Heart left ventricle (tissue), 16 donors: ENCODE data around the gene NXPE2. TPM values are rescaled to one million over a fixed set of nuclear protein-coding genes. Genes with fewer than 3 reads are reported as not detected.

Experiments used
- ATAC-seq, 4 donors: fragments of 200-7000 bp; cut with Tn5 transposase; one replicate each; pipeline ENCODE4 v1.9.1; 2020 to 2022; ENCODE audit warnings: moderate library complexity in 4 of 4, mild to moderate bottlenecking in 3 of 4, moderate number of reproducible peaks in 1 of 4
- DNase-seq, 5 donors: peaks; one replicate each; pipeline ENCODE4 v3.0.0-alpha.2; 2020
- H3K27ac ChIP-seq, 12 donors: fragments of 200-600 bp; sonication (generic) in 4 of 12; one replicate each; pipeline versions ENCODE4 v1.5.0 to v1.8.0; 2016 to 2022; ENCODE audit warnings: mild to moderate bottlenecking in 2 of 12
- H3K27me3 ChIP-seq, 9 donors: fragments of 200-600 bp; sonication (generic) in 2 of 9; one replicate each; pipeline versions ENCODE4 v1.5.1 to v1.8.0; 2016 to 2022; ENCODE audit warnings: mild to moderate bottlenecking in 3 of 9
- H3K36me3 ChIP-seq, 9 donors: fragments of 200-600 bp; sonication (generic) in 2 of 9; one replicate each; pipeline versions ENCODE4 v1.5.0 to v1.8.0; 2018 to 2022; ENCODE audit warnings: mild to moderate bottlenecking in 2 of 9
- H3K4me1 ChIP-seq, 12 donors: fragments of 200-600 bp; sonication (generic) in 4 of 12; one replicate each; pipeline versions ENCODE4 v1.5.0 to v1.8.0; 2016 to 2022; ENCODE audit warnings: mild to moderate bottlenecking in 3 of 12
- H3K4me3 ChIP-seq, 12 donors: fragments of 200-600 bp; sonication (generic) in 4 of 12; one replicate each; pipeline versions ENCODE4 v1.5.0 to v1.8.0; 2017 to 2022; ENCODE audit warnings: mild to moderate bottlenecking in 9 of 12, moderate library complexity in 4 of 12
- H3K9me3 ChIP-seq, 12 donors: fragments of 200-600 bp; sonication (generic) in 4 of 12; one replicate each; pipeline versions ENCODE4 v1.5.0 to v1.8.0; 2016 to 2022; ENCODE audit warnings: mild to moderate bottlenecking in 1 of 12
- POLR2A ChIP-seq, 2 donors: fragments of 450-650 bp; IDR thresholded peaks; one replicate each; pipeline ENCODE4 v1.6.1; 2017; ENCODE audit warnings: antibody characterized with exemption in 2 of 2, mild to moderate bottlenecking in 2 of 2, moderate library complexity in 2 of 2
- WGBS, 4 donors: extraction: QIAGEN DNeasy Blood & Tissue Kit in 2 of 4; methylation state at CpG; one replicate each; pipeline versions ENCODE4 v1.1.5 to v1.1.7; 2013 to 2018; 5-methylcytosine and 5-hydroxymethylcytosine counted together
- intact Hi-C, 10 donors: fragments of 100-400 bp; cut with DNase I; formaldehyde crosslinking; loops; one replicate each; pipeline versions ENCODE4 v1.11.1 to v1.14.2; 2022
- polyA plus RNA-seq, 2 donors: library from polyadenylated mRNA; stranded (reverse); fragments of 200-250 nt; gene quantifications; one replicate each; pipeline ENCODE4 v1.2.3, GENCODE V29; 2013
- total RNA-seq, 9 donors: library from RNA; depleted of rRNA in 2 of 9; stranded (reverse); fragments of >200 nt in 2 of 9; fragmentation: NEBNext Ultra II Directional in 3 of 9; extraction: Animal tissue kit (Norgen Biotek cat#: 25700) in 3 of 9; gene quantifications; one replicate each; pipeline versions ENCODE4 v1.1.0 to v1.2.4, GENCODE V29; 2016 to 2023
- TF ChIP-seq, protein P1 (sequence below), 12 donors: fragments of 200-600 bp; sonication (generic) in 4 of 12; IDR thresholded peaks; one replicate each; pipeline versions ENCODE4 v1.5.0 to v1.8.0; 2018 to 2022; ENCODE audit warnings: antibody characterized with exemption in 12 of 12, mild to moderate bottlenecking in 5 of 12
- donor health status: ischemic (EF 13 %, LVEDD 7.1; RV severe dilation, severe dysfunction).
- donor health status: healthy with polysubstance abuse.
- donor health status: DM: no; HTN: yes; CAD: no.
- donor health status: DM: no; HTN: no; CAD: no.
- donor health status: ischemic (EF 25% LVEDD 6.9; RV normal size, moderate dysfunction).
- donor health status: ischemic (EF 25% LVEDD 5.7; RV mildly dilated, moderate dysfunction).
- donor health status: healthy.
- donor health status: DM: yes; HTN: yes; CAD: no.
- donor health status: ischemic (EF 35%, LVEDD 5.7; RV mildly dilated, moderate dysfunction).
- donor health status: nonischemic (EF 11% LVEDD 7.7; RV severe dilation, severe dysfunction).
- donor health status: DM: yes; HTN: yes; CAD: no.
- donor health status: PGD.
- donor health status: ischemic (EF 29% LVEDD 5.4; RV normal size, mild dysfunction).
- donor health status: nonischemic (EF 23%, LVEDD 6.1; RV moderate dilation, normal function).

Gene NXPE2
- total and polyA plus RNA-seq, 11 donors = 0.03 to 0.32 (median 0.15) TPM; not detected in 6

DNA sequence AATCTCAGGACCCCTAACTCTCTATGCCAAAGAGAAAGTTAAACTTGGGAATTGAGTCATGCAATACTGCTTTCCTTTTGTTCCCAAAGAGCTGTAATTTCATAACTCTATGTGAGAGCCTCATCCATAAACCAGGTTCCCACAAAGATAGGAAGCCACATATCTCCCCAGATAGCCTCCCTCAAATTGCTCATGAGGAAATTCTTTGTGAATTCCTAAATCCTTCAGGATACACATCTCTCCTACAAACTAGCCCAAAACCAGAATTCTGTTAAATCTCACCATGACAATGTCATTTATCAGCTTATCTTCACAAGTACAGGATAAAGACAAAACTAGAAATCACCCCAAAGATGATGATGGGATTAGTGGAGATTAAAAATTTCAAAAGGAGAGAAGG, 4.7 kb upstream of the NXPE2 start:
- Histone ChIP-seq H3K27ac (no peak overlapping the region), H3K9me3 (peaks cover 0 to 20% (median 2%) of the 10 kb centered on the region in 12 donors), H3K4me1 (no peaks in the 10 kb centered on the region), H3K27me3 (peaks cover 0 to 3% (median 0%) of the 10 kb centered on the region in 9 donors), H3K4me3 (no peak overlapping the region), H3K36me3 (no peaks in the 10 kb centered on the region)
- TF ChIP-seq, protein P1, sequence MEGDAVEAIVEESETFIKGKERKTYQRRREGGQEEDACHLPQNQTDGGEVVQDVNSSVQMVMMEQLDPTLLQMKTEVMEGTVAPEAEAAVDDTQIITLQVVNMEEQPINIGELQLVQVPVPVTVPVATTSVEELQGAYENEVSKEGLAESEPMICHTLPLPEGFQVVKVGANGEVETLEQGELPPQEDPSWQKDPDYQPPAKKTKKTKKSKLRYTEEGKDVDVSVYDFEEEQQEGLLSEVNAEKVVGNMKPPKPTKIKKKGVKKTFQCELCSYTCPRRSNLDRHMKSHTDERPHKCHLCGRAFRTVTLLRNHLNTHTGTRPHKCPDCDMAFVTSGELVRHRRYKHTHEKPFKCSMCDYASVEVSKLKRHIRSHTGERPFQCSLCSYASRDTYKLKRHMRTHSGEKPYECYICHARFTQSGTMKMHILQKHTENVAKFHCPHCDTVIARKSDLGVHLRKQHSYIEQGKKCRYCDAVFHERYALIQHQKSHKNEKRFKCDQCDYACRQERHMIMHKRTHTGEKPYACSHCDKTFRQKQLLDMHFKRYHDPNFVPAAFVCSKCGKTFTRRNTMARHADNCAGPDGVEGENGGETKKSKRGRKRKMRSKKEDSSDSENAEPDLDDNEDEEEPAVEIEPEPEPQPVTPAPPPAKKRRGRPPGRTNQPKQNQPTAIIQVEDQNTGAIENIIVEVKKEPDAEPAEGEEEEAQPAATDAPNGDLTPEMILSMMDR (IDR thresholded peaks at IDR 0.05) = no peak
- TF ChIP-seq POLR2A (IDR thresholded peaks at IDR 0.05) = no peak
- no peak for DNase-seq
- no peak for ATAC-seq
- intact Hi-C loops = no loop called here

GRCh38 chr11:114679505-114679904, 1.2 kb downstream of the NXPE2 start:
- ATAC-seq (no peak), DNase-seq (no peak)
- TF ChIP-seq, protein P1 (IDR thresholded peaks at IDR 0.05) = no peak
- no peak for TF ChIP-seq POLR2A (IDR thresholded peaks at IDR 0.05)
- Histone ChIP-seq H3K36me3 (no peaks in the 10 kb centered on the region), H3K27ac (no peak overlapping the region), H3K9me3 (peaks cover 0 to 11% (median 0%) of the 10 kb centered on the region in 12 donors), H3K4me1 (no peaks in the 10 kb centered on the region), H3K27me3 (no peaks in the 10 kb centered on the region), H3K4me3 (no peak overlapping the region)
- WGBS, 4 donors = 69 to 83% (median 79%) methylated on average over 4 of the region's 4 CpGs
- intact Hi-C loops = no loop called here

GRCh38 chr11:114683007-114683406, 4.7 kb downstream of the NXPE2 start:
- WGBS, 4 donors = 84 to 96% (median 90%) methylated on average over 1 of the region's 1 CpG

DNA sequence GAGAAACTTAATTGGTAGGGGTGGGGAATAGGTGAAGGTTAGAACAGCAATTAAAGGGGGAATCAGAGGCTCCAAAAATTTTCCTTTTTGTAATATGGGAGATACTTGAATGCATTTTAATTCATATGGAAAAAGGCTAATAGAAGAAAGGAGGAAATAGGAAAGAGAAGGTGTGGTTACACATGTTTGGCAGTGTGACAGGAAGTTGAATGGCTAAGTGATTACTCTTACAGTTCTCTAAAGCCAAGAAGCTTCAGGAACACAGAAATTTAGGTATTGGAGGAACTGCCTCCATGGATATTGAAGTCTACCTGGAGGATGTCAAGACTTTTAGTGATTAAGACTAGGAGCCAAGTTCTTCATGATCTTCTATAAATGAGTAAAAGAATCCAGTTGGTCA, 6.3 kb downstream of the NXPE2 start:
- intact Hi-C loops = no loop called here
- Histone ChIP-seq H3K27ac (no peak overlapping the region), H3K9me3 (peaks cover 0 to 11% (median 0%) of the 10 kb centered on the region in 12 donors), H3K27me3 (no peaks in the 10 kb centered on the region), H3K4me1 (no peaks in the 10 kb centered on the region), H3K4me3 (no peak overlapping the region), H3K36me3 (no peaks in the 10 kb centered on the region)
- no peak for TF ChIP-seq POLR2A (IDR thresholded peaks at IDR 0.05)
- TF ChIP-seq, protein P1 (IDR thresholded peaks at IDR 0.05) = no peak
- DNase-seq (no peak), ATAC-seq (no peak)

More at GRCh38 chr11:114683007-114683406, 4.7 kb downstream of the NXPE2 start:
- TF ChIP-seq, protein P1 (IDR thresholded peaks at IDR 0.05) = no peak
- no peak for TF ChIP-seq POLR2A (IDR thresholded peaks at IDR 0.05)
- no peaks in the 10 kb centered on the region for H3K36me3 ChIP-seq
- H3K4me1 ChIP-seq = no peaks in the 10 kb centered on the region
- H3K27me3 ChIP-seq = no peaks in the 10 kb centered on the region
- intact Hi-C loops = no loop called here
- no peak overlapping the region for H3K27ac ChIP-seq
- H3K9me3 ChIP-seq = peaks cover 0 to 11% (median 0%) of the 10 kb centered on the region in 12 donors
- no peak for DNase-seq
- ATAC-seq = no peak
- H3K4me3 ChIP-seq = no peak overlapping the region
